Inferior parietal cortex (tissue), 1 donor: ENCODE data around the gene CHD9.

Source experiments
- DNase-seq: peaks from one replicate; pipeline ENCODE4 v3.0.0-alpha.2; 2016; ENCODE audit errors: extremely low spot score

Gene CHD9

DNA sequence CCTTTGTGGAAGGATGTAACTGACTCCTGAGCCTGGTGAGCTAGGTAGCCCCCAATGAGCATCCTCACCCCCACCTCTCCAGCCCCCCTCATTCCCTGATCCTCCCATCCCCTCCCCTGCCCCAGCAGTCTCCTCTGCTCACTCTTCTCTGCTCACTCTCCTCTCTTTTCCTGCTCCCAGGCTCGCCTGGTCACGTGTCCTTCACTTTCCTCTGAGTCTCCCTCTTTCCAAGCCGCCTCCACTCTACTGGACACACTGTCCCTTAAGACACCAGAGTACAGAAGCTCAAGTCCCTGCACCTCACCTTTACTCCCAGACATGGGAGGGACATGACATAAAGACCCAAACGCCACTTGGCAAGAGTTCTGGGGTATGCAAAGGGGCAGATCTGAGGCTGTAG lies 303.2 kb downstream of the CHD9 start:
- no peak for DNase-seq

DNA sequence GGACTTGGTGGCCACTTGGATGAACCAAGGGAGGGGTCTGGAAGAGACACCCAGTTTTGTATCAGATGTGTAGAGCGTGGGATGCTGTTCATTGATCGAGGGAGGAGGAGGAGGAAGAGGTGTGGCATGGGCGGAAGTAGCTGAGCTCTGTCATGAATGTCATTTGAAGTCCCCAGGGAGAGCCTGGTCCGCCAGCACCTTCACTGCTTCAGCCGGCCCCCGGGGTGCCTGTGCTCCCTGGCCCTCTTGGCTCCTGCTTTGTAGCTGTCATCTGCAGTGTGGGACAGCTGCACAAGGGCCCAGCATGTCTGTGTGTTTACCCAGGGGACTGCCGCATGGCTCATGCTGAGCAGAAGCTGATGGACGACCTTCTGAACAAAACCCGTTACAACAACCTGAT lies 304.1 kb downstream of the CHD9 start:
- DNase-seq, result no peak

DNA sequence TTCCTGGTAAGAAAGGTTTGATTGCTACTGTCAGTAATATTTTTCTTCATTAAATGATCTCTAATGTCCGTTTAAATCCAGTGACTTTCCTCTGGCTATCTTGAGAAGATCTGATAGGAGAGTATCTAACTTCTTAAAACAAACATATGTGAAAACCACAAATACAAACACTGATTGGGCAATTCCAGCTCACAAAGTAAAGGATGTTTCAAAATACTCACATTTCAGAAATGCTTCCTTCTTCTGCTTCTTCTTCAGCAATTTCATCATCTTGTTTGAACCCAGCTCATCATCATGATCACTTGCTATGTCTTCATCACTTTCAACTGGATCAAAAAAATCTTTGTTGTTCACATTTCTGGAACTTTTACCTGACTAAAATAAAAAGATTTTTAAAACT lies 315.1 kb downstream of the CHD9 start:
- DNase-seq, result no peak

DNA sequence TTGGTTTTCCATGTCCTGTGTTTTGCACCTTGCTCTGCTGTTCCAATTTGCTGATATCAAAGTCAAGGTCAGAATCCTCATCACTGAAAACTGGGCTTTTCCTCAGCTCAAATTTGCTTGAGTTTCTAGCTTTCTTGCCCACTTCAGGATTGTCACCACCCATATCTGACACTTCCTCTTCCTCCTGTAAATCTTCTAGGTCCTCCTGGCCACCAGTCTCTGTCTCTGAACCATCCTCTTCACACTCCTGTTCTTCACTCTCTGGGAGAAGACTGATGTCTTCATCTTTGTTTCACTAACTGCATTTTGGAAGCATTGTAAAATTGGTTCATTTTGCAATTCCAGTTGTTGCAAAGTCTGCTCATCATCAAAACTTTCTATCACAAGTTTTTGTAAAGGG lies 316.0 kb downstream of the CHD9 start:
- no peak for DNase-seq

DNA sequence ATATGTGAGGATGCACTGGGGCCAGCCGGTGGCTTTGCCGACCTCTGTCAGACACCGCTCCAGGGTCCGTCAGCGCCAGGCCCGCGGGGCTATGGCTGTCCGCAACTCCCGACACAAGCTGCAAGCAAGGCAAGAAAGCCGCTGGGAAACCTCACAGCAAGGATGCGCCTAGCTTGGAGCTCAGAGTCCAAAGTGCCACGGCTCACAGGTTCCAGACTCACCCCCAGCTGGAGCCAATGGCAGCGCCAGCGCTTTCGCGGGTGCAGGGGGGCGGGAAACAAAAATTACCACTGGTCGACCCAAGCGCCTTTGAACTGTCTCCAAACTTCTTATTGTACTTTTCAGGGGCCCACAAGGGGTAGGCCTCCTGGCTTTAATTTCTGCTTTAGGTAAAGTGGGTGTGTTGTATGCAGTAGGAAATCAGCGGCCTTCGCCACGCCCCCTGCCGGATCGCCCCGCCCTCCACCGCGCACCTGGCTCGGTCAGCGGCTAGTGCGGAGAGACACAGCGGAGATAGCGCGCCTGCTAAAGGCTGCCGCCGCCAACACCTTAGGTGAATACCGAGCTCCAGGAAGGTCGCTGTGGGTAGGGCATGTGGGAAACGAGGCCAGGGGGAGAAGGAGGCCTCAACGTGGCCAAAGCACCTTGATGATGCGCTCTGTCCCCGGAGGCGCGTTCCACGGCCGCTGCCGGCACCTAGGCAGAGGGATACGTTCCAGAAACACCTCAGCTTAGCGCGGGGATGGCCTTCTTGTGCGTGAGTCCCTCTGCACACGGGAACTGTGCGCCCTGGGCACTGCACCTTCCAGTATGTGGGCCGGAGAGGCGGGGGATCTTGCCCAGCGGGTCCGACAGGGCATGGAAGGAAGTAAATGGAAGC lies 318.4 kb downstream of the CHD9 start:
- DNase-seq, result no peak

DNA sequence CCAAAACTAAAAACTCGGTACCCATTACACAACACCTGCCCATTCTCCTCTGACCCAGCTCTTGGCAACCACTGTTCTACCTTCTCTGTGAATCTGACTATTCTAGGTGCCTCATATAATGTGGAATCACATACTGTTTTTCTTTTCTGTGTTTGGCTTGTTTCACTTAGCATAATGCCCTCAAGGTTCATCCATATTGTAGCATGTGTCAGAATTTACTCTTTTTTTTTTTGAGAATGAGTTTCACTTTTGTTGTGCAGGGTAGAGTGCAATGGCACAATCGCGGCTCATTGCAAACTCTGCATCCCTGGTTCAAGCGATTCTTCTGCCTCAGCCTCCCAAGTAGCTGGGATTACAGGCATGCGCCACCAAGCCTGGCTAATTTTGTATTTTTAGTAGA lies 320.0 kb downstream of the CHD9 start:
- DNase-seq, result no peak

DNA sequence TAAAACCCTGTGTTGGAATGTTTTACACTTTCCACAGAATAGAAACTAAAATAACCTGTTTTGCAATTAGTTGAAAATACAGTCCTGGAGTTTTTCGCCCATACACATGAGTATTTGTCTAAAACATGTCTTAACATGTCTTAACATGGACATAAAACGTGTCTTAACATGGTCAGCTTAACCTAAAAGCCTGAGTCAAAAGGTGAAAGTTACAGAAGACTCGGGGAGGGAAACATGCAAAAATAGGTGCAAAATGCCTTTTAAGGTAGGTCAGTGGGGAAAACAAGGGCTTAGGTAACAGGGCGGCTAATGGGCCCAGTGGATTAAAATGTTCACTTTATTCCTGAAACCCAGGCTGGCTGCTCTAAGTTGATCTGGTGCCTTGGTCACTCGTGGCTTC lies 323.3 kb downstream of the CHD9 start:
- DNase-seq, result no peak
